Fibroblast of villous mesenchyme (primary cell): ENCODE measurements around the gene MRAS. TPM values are rescaled to one million over a fixed set of nuclear protein-coding genes. Genes with fewer than 3 reads are reported as not detected.

Source experiments
- DNase-seq: peaks from one replicate; pipeline ENCODE4 v3.0.0-alpha.2; 2010; ENCODE audit warnings: low read depth
- H3K4me3 ChIP-seq: 2 replicates; pipeline ENCODE4 v1.5.1; 2011; ENCODE audit warnings: low read depth, mild to moderate bottlenecking, low read length
- total RNA-seq: library from RNA; depleted of rRNA; stranded (reverse); fragments of >200 nt; gene quantifications from 2 replicates; pipeline ENCODE4 v1.2.3, GENCODE V29; 2012
- TF ChIP-seq, protein P1 (sequence below): IDR thresholded peaks from 2 replicates; pipeline ENCODE4 v1.5.1; 2012; ENCODE audit warnings: low read depth, mild to moderate bottlenecking, low read length; ENCODE audit not compliant: insufficient read depth

MRAS gene
- total RNA-seq, 1 donor: 53.5 TPM

DNA sequence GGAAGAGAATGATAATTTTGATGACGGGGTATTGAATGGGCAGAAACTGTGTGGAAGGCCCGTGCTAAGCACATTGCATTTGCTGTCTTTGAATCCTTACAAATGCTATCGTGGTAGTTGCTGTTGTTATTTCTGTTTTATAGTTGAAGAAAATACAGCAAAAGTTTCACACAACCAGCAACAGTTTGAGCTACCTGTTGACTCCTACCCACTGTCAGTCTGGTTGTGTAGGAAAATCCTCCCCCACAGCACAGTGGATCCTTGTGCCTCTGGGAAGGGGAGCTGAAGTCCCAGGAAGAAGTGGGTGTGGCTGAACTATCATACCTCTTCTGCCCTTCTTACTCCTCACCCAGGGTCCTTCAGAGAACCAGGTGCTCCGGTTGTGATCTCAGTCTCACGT lies 29.4 kb downstream of the MRAS start:
- no peak overlapping the region for H3K4me3 ChIP-seq
- TF ChIP-seq, protein P1, sequence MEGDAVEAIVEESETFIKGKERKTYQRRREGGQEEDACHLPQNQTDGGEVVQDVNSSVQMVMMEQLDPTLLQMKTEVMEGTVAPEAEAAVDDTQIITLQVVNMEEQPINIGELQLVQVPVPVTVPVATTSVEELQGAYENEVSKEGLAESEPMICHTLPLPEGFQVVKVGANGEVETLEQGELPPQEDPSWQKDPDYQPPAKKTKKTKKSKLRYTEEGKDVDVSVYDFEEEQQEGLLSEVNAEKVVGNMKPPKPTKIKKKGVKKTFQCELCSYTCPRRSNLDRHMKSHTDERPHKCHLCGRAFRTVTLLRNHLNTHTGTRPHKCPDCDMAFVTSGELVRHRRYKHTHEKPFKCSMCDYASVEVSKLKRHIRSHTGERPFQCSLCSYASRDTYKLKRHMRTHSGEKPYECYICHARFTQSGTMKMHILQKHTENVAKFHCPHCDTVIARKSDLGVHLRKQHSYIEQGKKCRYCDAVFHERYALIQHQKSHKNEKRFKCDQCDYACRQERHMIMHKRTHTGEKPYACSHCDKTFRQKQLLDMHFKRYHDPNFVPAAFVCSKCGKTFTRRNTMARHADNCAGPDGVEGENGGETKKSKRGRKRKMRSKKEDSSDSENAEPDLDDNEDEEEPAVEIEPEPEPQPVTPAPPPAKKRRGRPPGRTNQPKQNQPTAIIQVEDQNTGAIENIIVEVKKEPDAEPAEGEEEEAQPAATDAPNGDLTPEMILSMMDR: no peak
- no peak for DNase-seq

DNA sequence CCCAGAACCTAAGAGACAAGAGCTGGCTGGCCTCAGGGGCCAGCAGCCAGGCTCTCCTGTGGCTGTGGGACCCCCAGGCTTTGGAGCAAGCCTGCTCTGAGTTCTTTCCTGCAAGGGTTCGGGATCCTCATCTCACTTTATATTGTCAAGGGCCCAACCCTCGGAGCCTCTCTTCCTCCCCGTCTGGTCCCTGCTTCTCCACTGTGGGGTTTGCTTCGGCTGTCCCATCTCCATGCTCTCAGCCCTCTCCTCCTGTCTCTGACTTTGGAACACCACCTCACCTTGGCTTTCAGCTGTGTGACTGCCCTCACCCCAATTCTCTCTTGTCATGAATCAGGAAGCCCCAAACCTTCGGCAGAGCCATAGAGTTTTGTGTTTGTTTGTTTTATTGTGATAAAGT lies 30.0 kb downstream of the MRAS start:
- DNase-seq: no peak
- no peak overlapping the region for H3K4me3 ChIP-seq
- TF ChIP-seq, protein P1: no peak

DNA sequence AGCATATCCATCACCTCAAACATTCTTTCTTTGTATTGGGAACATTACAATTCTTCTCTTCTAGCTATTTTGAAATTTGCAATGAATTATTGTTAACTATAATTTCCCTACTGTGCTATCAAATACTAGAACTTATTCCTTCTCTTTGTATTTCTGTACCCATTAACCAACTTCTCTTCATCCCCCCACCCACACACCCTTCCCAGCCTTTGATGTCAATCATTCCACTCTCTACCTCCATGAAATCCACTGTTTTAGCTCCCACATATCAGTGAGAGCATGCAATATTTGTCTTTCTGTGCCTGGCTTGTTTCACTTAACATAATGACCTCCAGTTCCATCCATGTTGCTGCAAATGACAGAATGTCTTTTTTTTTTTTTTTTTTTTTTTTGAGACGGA lies 30.6 kb downstream of the MRAS start:
- DNase-seq: no peak
- TF ChIP-seq, protein P1: no peak
- no peak overlapping the region for H3K4me3 ChIP-seq

DNA sequence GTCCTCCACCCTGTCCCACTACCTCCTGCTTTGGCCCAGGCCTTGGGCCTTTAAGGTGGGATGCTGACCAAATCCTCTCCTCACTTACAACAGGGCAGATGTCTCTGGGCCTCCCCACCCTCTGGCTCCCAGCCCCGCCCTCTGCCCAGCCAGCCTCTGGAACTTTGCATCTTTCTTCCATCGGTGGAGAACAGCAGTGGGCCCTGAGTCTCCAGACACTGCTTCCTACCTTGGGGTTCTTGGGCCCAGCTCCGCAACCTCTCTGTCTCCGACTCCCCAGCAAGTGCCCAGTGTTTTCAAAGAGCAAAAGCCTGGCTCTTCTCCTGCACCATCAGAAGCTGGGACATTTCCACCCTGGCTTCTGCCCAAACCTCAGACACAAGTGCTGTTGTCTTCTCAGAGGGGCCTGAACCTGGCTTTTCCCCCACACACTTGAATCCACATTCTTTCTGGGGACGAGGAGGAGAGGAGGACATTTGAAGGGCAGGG lies 33.1 kb downstream of the MRAS start:
- TF ChIP-seq, protein P1: no peak
- peak; percentile 34 for DNase-seq
- H3K4me3 ChIP-seq: no peak overlapping the region

DNA sequence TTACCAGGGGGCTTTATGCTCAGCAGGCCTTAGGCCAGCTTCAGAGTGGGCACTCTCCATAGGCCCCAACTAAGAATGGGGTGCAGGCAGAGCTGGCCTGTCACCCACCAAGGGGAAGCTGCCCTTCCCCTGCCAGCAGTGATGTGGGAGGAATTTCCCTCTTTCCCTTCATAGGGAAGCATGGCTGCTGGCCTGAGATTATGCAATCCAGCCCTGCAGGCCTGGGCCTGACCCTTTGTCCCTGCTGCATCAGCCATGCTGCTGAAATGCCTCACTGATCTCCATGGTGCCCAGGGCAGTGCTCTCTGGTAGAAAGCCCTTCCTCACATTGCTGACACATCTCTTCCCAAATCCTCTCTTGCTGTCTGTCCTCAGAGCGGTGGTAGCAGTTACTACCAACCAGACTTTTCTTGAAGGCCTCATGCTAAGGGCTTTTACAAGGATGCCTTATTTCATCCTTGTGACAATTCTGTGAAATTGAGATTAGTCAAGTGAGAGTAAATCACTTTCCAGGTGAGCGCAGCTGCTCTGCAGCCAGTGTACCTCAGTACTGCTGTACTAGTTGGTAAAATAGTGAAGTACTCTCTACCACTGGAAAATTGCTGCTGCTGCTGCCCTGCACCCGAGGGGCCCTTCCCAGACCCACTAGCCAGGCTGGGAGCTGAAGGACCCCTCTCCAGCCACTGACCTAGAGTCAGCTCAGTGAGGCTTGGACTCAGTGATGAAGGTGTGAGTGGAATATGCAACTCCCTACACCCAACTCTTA lies 33.8 kb downstream of the MRAS start:
- no peak overlapping the region for H3K4me3 ChIP-seq
- TF ChIP-seq, protein P1: no peak
- DNase-seq: peak; percentile 76

DNA sequence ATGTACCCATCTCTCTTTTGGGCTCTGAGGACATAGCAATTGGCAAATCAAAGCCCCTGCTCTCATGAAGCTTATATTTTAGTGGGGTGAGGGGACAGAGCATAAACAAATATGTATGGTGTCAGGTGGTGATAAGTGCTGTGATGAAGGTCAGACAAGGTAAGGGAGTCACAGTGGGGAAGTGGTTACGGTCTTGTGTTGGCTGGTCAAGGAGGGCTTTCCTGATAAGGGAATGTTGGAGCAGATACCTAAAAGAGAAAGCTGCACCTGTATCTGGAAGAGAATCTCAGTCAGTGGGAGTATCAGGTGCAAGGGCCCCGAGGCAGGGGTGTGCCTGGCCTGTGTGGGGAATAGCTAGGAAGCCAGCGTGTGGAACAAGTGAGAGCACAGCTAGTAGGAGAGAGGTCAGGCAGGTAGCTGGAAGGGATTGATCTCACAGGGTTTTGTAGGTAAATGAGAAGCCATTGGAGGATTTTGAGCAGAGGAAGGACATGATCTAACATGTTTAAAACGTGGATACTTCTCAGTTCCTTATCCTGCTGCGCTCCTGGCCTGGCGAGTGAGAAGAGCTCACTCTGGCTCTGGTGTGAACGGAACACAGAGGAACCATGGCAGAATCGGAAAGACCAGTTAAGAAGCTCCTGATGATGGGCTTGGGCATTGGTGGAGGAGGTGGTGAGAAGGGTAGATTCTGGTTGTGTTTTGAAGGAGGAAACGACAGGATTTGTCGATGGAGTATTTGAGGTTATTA lies 35.5 kb downstream of the MRAS start:
- TF ChIP-seq, protein P1: no peak
- DNase-seq: no peak
- H3K4me3 ChIP-seq: no peak overlapping the region
